GM18951 (cell line): ENCODE results near the gene TADA2B.

ENCODE experiments used
- POLR2A ChIP-seq: IDR thresholded peaks from 4 replicates; pipeline ENCODE4 v1.6.1; 2011; ENCODE audit warnings: mild to moderate bottlenecking; ENCODE audit not compliant: insufficient read length, insufficient read depth; ENCODE audit errors: extremely low read depth
- in situ Hi-C: fragments of 300-500 bp; cut with MboI; formaldehyde crosslinking; loops from one replicate; pipeline ENCODE4 v1.12.0; 2022; ENCODE audit warnings: low sequenced_read_pairs, mixed read lengths, inconsistent platforms; ENCODE audit not compliant: unreplicated experiment

The TADA2B gene, protein sequence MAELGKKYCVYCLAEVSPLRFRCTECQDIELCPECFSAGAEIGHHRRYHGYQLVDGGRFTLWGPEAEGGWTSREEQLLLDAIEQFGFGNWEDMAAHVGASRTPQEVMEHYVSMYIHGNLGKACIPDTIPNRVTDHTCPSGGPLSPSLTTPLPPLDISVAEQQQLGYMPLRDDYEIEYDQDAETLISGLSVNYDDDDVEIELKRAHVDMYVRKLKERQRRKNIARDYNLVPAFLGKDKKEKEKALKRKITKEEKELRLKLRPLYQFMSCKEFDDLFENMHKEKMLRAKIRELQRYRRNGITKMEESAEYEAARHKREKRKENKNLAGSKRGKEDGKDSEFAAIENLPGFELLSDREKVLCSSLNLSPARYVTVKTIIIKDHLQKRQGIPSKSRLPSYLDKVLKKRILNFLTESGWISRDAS

DNA sequence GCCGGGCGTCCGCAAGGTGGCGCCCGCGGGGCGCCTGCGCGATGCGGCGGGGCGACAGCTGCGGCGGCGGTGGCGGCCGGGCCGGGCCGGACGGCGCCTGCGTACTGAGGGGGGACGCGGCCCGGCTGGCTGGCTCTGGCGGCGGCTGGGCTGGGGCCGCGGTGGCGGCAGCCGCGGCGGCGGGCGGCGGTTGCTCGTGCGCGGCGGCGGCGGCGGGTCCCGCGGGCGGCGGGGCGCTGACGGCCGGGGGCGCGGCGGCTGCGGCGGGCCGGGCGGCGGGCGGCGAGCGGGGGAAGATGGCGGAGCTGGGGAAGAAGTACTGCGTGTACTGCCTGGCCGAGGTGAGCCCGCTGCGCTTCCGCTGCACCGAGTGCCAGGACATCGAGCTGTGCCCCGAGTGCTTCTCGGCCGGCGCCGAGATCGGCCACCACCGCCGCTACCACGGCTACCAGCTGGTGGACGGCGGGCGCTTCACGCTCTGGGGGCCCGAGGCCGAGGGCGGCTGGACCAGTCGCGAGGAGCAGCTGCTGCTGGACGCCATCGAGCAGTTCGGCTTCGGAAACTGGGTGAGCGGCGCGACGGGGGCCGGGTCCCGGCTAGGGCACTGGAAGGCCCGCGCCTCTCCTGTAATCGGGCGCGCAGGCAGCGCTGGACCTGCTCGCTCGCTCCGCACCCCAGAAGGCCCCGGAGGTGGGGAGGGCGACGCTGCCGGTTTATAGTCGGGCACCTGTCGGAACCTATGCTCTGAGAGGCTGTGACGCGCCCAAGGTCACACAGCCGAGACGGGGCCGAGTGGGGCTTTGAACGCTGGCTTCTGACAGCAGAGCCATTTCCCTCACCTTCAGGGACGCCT is at the start of gene TADA2B:
Gene TADA2B, plus strand, starts transcription at position 89 of the 853 bp plus-strand sequence. Its CDS starts 208 bp downstream, at position 297.
- TF ChIP-seq POLR2A = peak; percentile 67
- in situ Hi-C loops = loop anchor here (10.0 kb wide), 1 partner anchor 329 kb away; the partner anchor contains the start of gene BLOC1S4

DNA sequence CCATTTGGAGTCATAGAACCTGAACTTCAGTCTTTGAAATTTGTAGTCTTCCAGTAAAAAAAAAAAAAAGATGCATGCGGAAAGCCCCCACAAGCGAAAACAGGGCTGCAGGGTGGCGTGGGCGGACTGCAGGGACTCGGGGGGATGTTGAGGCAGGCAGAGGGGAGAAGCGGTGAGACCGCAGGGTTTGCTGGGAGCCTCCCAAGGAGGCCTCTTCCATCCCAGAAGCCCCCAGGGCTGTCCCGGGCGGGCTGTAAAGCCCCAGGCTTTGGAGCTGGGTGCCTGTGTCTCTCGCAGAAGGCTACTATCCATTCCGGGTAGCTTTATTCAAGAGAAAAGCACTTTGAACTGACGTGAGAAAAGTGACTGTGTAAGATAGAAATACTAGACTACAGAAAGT is 46.7 kb upstream of the TADA2B start:
- no peak for TF ChIP-seq POLR2A
- in situ Hi-C loops = no loop called here

DNA sequence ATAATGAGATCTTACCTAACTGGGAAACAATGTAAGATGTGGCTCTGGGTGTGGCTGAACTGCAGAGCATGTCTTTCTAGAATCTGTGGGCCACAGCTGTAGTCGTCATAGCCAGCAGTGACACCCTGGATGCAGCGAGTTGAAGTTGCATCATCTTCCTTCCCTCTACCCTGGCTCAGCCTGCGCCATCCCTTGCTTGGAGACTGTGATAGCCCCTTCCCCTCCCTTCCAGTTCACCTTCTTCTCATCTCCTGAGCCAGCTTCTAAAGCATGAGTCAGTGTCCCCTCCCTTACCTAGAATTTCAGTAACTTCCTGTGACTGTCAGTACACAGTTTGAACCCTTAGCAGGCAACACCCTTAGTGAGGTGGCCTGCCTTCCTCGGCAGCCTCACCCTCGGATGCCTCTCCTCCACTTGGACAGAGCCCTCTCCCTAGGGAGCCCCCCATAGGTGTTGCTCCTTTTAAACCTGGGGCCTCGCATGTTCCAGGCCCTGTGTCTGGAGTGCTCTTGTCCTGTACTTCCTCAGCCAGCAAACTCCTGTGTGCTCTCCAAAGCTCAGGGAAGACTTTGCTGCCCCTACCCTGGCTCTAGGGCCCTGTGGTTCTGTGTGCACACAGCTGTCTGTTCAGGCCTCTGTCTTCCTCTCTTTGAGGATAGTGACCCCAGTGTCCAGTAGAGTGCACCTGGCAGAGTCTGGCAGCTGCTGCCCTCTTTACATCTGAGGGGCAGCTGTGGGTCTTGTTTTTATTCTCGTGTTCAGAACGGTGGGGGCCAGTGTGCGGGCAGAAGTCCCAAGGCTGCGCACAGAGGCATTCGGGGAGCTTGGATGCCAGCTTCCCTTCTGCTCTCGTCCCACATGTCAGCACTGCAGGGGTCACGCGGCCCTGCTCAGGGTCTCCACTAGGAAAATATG is 43.7 kb upstream of the TADA2B start:
- in situ Hi-C loops = no loop called here
- no peak for TF ChIP-seq POLR2A

DNA sequence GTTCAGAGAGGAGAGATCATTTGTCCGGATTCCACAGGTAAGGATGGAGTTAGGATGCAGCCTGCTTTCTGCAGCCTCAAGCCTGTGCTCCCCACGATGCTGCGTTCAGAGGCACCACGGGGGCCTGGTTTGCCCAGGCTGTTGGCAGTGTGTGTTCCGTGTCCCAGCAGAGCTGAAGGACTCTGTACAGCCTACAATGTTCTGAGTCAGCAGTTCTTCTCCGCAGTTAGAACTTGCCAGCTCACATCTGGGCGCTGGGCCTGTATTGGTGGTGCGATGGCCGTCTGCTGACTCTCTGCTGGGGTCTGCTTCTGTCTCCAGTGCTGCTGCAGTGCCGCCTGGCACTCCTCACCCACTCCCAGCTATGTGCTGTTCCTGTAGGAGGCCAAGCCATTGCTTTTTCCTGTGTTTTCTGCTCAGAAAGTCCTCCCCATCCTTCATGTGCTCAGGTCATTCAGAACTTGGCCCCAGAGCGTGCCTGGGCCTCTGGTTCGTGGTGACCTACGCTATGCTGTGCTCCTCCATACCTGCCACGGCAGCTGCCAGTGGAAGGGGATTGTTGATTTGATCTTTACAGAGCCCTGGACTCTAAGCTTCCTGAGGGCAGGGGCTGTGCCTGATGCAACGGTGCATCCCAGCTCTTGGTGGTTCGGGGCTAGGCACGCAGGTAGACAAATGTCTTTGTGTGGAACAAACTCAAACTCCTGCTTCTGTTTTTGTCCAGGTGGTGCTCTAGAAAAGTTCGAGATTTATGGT is 42.6 kb upstream of the TADA2B start:
- no peak for TF ChIP-seq POLR2A
- in situ Hi-C loops = no loop called here

DNA sequence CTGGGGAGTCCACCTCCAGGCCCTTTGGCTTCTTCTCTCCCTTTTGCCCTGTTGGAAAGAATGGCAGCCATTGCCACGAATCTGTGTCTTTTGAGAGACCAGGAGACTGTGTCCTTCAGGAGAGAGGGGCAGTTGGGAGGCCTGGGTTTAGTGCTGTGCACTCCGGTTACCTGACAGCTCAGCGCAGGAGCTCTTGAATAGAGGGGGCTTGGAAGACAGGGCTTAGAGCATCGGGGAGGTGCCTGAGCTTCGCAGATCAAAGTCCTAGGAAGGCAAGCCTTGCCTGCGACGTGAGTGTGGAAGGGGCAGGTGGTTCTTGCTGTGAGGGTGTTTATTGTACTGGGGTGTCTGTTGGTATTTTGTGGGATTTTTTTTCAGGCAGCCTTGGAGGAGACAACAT is 41.9 kb upstream of the TADA2B start:
- TF ChIP-seq POLR2A = no peak

DNA sequence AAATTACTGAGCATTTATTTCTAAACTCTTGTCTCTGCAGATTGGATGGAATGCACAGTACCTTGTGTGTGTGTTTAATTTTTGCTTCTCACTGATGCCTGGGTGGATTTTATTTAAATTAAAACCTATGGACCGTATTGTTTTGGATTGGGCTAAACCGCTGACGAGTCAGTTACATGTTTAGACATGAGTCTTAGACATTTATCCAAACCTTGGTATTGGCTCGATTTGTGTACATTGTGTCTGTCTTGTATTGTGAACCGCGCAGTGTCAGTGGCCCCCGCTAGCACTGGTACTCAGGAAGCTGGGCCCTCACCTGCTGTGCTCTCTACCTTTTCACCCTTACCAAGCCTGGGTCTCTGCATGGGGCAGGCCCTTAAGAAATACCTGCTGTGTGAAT is 40.8 kb upstream of the TADA2B start:
- no peak for TF ChIP-seq POLR2A
- in situ Hi-C loops = no loop called here

More for the DNA sequence above, 41.9 kb upstream of the TADA2B start:
- in situ Hi-C loops = no loop called here

DNA sequence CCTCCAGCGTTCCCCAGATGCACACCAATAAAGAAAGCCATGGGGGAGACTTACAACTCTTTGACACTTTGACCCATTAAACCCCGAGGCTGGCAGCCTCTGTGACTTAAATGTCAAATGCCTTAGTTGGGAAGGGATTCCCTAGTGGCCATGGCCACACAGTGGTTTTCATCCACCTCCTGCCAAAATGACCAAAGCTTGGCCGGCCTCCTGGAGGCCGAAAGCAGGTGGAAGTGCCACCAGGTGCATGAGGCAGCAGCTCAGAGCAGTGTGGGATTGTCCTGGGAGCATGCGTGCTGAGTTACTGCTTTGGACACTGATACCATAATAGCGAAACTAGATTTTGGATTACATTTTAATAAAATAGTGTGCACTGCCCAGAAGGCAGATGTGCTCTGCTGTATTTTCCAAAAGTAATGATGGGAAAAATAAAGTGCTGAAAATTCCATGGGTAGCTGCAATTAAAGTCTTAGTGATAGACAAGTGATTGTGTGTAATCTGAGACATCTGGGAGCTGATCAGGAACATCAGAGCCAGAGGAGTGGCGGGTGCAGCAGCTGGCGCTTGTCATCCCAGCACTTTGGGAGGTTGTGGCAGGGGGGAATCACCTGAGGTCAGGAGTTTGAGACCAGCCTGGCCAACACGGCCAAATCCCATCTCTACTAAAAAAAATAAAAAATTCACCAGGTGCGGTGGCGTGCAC is 39.8 kb upstream of the TADA2B start:
- in situ Hi-C loops = no loop called here

DNA sequence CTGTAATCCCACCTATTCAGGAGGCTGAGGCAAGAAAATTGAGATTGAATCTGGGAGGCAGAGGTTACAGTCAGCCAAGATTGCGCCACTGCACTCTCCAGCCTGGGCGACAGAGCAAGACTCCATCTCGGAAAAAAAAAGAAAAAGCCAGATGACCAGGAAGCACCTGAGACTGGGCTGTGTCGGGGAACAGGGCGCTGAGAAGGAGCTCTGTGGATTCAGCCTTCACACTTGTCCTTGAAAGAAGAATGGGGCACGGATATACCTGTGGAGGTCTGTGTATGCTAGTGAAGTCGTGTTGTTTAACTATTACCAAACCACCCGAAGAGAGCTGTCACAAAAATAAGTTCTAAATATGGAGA is 39.3 kb upstream of the TADA2B start:
- TF ChIP-seq POLR2A = no peak
- in situ Hi-C loops = no loop called here

More for the DNA sequence above, 39.8 kb upstream of the TADA2B start:
- no peak for TF ChIP-seq POLR2A

DNA sequence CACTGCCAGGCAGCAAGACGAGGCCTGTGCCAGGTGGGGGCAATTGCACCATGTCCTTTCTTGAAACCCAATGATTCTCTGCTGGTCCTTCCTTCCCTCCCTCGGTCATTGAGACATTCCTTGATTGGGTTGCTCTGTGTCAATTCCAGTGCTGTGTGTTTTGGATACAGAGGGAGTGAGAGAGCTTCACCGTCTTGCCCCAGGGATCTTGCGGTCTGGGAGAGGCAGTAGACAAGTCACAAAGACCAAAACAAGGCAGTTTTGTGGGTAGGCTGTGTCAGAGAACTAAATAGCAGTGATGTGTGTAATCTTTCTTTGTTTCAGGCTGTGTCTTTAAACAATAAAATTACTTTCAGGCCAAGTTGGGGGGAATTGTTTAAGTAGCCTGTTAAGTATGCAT is 38.8 kb upstream of the TADA2B start:
- in situ Hi-C loops = no loop called here
- no peak for TF ChIP-seq POLR2A

DNA sequence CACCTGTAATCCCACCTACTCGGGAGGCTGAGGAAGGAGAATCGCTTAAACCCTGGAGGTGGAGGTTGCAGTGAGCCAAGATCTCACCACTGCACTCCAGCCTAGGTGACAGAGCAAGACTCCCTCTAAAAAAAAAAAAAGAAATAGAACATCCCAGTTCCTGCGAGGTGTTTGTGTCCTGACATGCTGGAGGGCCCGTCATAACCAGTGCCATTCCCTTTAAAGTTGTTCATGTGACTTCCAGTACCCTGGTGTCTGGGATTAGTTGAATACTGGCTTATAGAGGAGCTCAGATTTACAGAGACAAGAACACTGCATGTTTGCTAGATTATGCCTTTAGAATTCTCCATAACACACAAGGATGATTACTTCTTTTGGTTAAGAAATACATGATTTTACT is 37.6 kb upstream of the TADA2B start:
- no peak for TF ChIP-seq POLR2A
- in situ Hi-C loops = no loop called here

DNA sequence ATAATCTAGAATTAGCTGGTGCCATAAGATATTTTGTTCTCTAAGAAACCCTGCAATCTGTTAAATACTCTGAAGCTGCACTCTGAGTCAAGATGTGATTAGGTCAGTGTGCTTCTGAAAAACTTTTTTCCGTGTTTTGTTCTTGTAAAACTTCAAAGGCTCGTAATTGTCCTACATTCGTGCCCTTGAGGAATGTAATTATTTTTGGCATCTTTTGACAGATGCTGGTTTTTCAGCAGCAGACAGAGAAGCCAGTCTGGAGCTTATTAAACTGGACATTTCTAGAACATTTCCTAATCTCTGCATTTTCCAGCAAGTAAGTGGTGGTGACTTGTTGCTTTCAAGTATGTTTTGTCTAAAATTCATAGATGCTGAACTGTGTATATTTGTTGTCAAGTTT is 36.8 kb upstream of the TADA2B start:
- no peak for TF ChIP-seq POLR2A
- in situ Hi-C loops = no loop called here
